ENCODE results near the gene ADNP.
A peak's percentile ranks its signal among the peaks of the same experiment; 100 is the strongest.

ADNP gene

GRCh38 chr20:50969912-50970311 is 38.7 kb upstream of the ADNP start:
- H3K36me3 ChIP-seq, result no peaks in the 10 kb centered on the region
- H3K4me1 ChIP-seq (ENCODE audit: control insufficient read depth in 1 of 2, insufficient read depth in 1 of 2, low read depth in 1 of 2, low read length in 1 of 2), result no peaks in the 10 kb centered on the region
- H3K4me3 ChIP-seq (ENCODE audit: low read depth in 1 of 2, low read length in 1 of 2), result no peak overlapping the region
- no peak for TF ChIP-seq CTCF (IDR thresholded peaks at IDR 0.05)
- H3K27ac ChIP-seq, result no peak overlapping the region
- peaks cover 74% of the 10 kb centered on the region for H3K27me3 ChIP-seq
- H3K9me3 ChIP-seq, result no peaks in the 10 kb centered on the region

DNA sequence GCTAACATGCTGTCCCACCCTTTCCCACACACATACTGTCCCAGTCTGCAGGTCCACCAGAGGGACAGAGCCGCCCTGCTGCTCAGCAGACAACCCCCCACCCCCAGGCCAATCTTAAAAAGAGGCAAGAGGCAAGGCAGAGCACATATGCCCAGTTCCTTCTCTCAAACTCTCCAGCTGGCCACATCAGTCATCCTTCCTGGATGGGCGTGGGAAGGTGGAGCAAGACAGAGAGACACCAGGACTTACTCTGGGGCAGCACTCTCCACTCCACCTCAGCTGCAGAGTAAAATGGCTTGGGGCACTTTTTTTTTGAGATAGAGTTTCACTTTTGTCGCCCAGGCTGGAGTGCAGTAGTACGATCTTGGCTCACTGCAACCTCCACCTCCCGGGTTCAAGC is 38.2 kb upstream of the ADNP start:
- Histone ChIP-seq H3K4me3 (ENCODE audit: low read depth in 1 of 2, low read length in 1 of 2) (no peak overlapping the region), H3K27ac (no peak overlapping the region), H3K4me1 (ENCODE audit: control insufficient read depth in 1 of 2, insufficient read depth in 1 of 2, low read depth in 1 of 2, low read length in 1 of 2) (no peaks in the 10 kb centered on the region), H3K36me3 (no peaks in the 10 kb centered on the region), H3K9me3 (no peaks in the 10 kb centered on the region), H3K27me3 (peaks cover 73% of the 10 kb centered on the region)
- no peak for TF ChIP-seq CTCF (IDR thresholded peaks at IDR 0.05)

DNA sequence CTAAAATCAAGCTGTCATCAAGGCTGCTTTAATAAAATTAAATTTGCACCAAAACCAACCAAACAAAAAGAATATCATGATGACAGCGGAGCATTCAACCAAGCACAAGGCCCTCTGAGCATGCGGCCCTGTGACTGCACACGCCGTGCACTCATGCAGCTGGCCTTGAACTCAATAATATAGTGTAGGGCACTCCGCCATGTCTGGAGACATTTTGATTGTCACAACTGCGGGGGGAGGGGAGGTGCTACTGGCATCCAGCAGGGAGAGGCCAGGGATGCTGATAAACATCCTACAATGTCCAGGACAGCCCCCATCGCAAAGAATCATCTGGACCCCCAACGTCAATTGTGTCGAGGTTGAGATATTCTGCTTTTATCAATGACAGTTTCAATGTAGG is 37.1 kb upstream of the ADNP start:
- Histone ChIP-seq H3K4me3 (ENCODE audit: low read depth in 1 of 2, low read length in 1 of 2) (no peak overlapping the region), H3K9me3 (no peaks in the 10 kb centered on the region), H3K27me3 (peaks cover 72% of the 10 kb centered on the region), H3K27ac (no peak overlapping the region), H3K4me1 (ENCODE audit: control insufficient read depth in 1 of 2, insufficient read depth in 1 of 2, low read depth in 1 of 2, low read length in 1 of 2) (no peaks in the 10 kb centered on the region), H3K36me3 (no peaks in the 10 kb centered on the region)
- TF ChIP-seq CTCF (IDR thresholded peaks at IDR 0.05), result no peak

- H3K4me3 ChIP-seq (ENCODE audit: low read depth in 1 of 2, low read length in 1 of 2), result no peak overlapping the region
- no peaks in the 10 kb centered on the region for H3K4me1 ChIP-seq (ENCODE audit: control insufficient read depth in 1 of 2, insufficient read depth in 1 of 2, low read depth in 1 of 2, low read length in 1 of 2)
- H3K36me3 ChIP-seq, result no peaks in the 10 kb centered on the region
- H3K27ac ChIP-seq, result no peak overlapping the region
- no peaks in the 10 kb centered on the region for H3K9me3 ChIP-seq
- H3K27me3 ChIP-seq, result peaks cover 72% of the 10 kb centered on the region
- no peak for TF ChIP-seq CTCF (IDR thresholded peaks at IDR 0.05)
Measured at GRCh38 chr20:50967586-50967985, 36.3 kb upstream of the ADNP start.

- peaks cover 23 to 31% of the 10 kb centered on the region in 2 experiments for H3K4me1 ChIP-seq (ENCODE audit: control insufficient read depth in 1 of 2, insufficient read depth in 1 of 2, low read depth in 1 of 2, low read length in 1 of 2)
- H3K27me3 ChIP-seq, result peaks cover 3% of the 10 kb centered on the region
- H3K4me3 ChIP-seq (ENCODE audit: low read depth in 1 of 2, low read length in 1 of 2), result peak overlapping the region; percentile 84 to 93
- H3K27ac ChIP-seq, result peak overlapping the region; percentile 95
- TF ChIP-seq CTCF (IDR thresholded peaks at IDR 0.05), result no peak
- H3K36me3 ChIP-seq, result peaks cover 5% of the 10 kb centered on the region
- no peaks in the 10 kb centered on the region for H3K9me3 ChIP-seq
Measured at GRCh38 chr20:50959543-50960126, 28.4 kb upstream of the ADNP start.

All from neutrophil (primary cell).